Lower leg skin (tissue), 4 donors: ENCODE data around the gene GNLY. TPM values are rescaled to one million over a fixed set of nuclear protein-coding genes. Genes with fewer than 3 reads are reported as not detected.

Source experiments
- DNase-seq, 2 donors: peaks; one replicate each; pipeline ENCODE4 v3.0.0-alpha.2; 2019; ENCODE audit warnings: low spot score in 2 of 2
- H3K4me3 ChIP-seq: fragments of 200-600 bp; sonication (generic); 2 replicates; pipeline ENCODE4 v1.5.1; 2017; ENCODE audit warnings: mild to moderate bottlenecking, low read depth; ENCODE audit not compliant: poor library complexity, severe bottlenecking
- POLR2A ChIP-seq, 2 donors: fragments of 450-650 bp; IDR thresholded peaks; one replicate each; pipeline ENCODE4 v1.6.1; 2016 to 2017; ENCODE audit warnings: antibody characterized with exemption in 2 of 2, mild to moderate bottlenecking in 1 of 2, moderate library complexity in 1 of 2
- WGBS, 2 donors: methylation state at CpG; one replicate each; pipeline ENCODE4 v1.1.5; 2018; 5-methylcytosine and 5-hydroxymethylcytosine counted together
- intact Hi-C: fragments of 100-400 bp; cut with DNase I; formaldehyde crosslinking; loops from one replicate; pipeline ENCODE4 v1.15.0; 2023; ENCODE audit warnings: low total_unique reads
- total RNA-seq, 4 donors: library from RNA; depleted of rRNA; stranded (reverse); fragments of >200 nt; gene quantifications; one replicate each; pipeline ENCODE4 v1.1.0, GENCODE V29; 2016
- TF ChIP-seq, protein P1 (sequence below), 3 donors: fragments of 450-650 bp; IDR thresholded peaks; one replicate each; pipeline ENCODE4 v1.5.1; 2016; ENCODE audit warnings: antibody characterized with exemption in 3 of 3, mild to moderate bottlenecking in 3 of 3, moderate library complexity in 2 of 3

GNLY gene
- total RNA-seq, 4 donors from 2014 or later = 0.42 to 3.6 (median 1.3) TPM; not detected in 1

DNA sequence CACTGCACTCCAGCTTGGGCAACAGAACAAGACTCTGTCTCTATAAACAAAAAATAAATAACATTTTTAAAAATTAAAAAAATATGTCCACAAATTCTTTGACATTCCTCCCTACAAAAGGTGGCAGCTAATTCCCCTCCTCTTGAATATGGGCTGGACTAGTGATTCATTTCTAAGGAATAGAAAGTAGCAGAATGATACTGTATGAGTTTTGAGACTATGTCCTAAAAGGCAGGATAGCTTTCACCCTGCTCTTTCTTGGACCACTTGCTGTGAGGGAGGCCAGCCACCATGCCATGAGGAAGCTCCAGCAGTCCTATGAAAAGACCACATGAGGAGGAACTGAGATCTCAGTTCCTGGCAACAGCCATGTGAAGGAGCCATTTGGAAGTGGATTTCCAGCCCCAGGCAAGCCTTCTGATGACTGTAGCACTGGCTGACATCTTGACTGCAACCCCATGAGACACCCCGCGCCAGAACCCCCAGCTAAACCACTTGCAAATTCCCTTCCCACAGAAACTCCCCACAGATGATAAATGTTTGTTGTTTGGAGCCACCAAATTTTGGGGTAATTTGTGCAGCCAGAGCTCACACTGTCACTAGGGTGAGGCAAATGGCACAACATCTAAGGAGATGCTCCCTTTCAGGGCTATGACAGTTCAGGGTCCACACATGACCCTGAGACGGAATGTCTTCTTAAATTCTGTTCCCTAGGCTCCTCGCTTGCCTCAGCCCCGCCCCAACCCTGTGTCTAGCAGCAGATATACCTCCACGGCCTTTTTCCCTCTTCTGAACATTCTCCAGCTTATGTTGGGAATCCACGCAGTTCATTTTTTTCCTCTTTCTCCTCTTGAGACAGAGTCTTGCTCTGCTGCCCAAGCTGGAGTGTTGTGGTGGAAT is 42.5 kb downstream of the GNLY start:
- WGBS, 2 donors = 51 to 66% methylated on average over 7 of the region's 7 CpGs
- intact Hi-C loops = no loop called here
- TF ChIP-seq POLR2A (IDR thresholded peaks at IDR 0.05) = no peak
- TF ChIP-seq, protein P1, sequence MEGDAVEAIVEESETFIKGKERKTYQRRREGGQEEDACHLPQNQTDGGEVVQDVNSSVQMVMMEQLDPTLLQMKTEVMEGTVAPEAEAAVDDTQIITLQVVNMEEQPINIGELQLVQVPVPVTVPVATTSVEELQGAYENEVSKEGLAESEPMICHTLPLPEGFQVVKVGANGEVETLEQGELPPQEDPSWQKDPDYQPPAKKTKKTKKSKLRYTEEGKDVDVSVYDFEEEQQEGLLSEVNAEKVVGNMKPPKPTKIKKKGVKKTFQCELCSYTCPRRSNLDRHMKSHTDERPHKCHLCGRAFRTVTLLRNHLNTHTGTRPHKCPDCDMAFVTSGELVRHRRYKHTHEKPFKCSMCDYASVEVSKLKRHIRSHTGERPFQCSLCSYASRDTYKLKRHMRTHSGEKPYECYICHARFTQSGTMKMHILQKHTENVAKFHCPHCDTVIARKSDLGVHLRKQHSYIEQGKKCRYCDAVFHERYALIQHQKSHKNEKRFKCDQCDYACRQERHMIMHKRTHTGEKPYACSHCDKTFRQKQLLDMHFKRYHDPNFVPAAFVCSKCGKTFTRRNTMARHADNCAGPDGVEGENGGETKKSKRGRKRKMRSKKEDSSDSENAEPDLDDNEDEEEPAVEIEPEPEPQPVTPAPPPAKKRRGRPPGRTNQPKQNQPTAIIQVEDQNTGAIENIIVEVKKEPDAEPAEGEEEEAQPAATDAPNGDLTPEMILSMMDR (IDR thresholded peaks at IDR 0.05) = no peak
- H3K4me3 ChIP-seq = no peak overlapping the region
- DNase-seq = no peak

DNA sequence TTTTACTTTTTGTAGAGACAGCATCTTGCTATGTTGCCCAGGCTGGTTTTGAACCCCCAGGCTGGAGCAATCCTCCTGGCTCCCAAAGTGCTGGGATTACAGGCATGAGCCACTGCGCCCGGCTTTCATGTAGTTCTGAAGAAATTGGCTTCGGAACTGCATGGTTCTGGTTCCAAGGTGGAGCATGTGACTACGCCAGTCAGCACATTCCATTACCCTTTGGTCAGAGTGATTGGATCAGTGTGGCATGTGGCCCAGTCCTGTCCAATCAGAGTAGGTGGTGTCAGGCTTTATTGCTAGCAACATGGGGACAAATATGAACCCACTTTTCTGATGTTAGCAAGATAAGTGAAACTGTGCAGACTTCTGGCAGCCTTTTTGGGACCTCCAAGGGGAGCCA is 43.3 kb downstream of the GNLY start:
- 20 to 26% methylated on average over 4 of the region's 4 CpGs for WGBS, 2 donors
- intact Hi-C loops = no loop called here
- peak; percentile 89 to 96 for DNase-seq
- no peak overlapping the region for H3K4me3 ChIP-seq
- no peak for TF ChIP-seq POLR2A (IDR thresholded peaks at IDR 0.05)
- TF ChIP-seq, protein P1 (IDR thresholded peaks at IDR 0.05) = no peak

DNA sequence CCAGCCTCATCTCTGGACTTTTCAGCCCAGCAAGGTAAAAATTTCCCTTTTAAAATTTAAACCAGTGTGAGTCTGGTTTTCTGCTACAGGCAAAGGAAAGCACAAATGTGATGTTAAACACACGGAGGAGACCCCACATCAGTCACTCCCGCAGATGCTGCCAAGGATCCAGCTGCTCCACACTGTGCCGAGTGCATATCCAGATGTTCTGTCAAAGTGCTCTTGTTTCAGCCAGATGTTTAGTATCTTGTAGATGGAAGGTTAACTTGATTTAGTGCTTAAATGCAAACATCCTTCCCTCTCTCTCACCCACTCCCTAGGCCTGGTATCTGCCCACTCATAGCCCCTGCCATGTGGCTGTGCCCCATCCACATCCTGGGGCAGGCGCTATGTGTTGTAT is 43.8 kb downstream of the GNLY start:
- no peak for TF ChIP-seq POLR2A (IDR thresholded peaks at IDR 0.05)
- TF ChIP-seq, protein P1 (IDR thresholded peaks at IDR 0.05) = no peak
- H3K4me3 ChIP-seq = no peak overlapping the region
- intact Hi-C loops = no loop called here
- DNase-seq = no peak
- 59 to 68% methylated on average over 4 of the region's 4 CpGs for WGBS, 2 donors

DNA sequence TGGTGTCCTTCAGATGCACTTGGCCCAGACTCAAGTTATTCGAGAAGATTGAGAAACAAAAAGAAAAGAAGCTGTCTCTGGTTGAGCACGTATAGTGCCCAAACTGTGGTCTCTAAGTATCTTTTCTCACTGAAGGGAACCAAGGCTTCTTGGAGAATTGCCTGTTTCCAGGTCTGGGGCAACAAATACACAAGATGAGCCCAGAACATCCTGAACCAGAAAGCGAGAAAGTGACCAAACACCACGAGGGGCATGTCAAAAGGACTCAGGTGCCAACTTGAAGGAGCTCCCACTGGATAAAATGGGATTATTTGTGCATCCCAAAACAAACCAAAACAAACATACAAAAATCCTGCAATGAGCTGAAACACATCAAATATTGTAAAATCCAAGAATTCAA is 46.0 kb downstream of the GNLY start:
- H3K4me3 ChIP-seq = no peak overlapping the region
- intact Hi-C loops = no loop called here
- no peak for DNase-seq
- WGBS, 2 donors = 76 to 82% methylated on average over 4 of the region's 4 CpGs
- no peak for TF ChIP-seq POLR2A (IDR thresholded peaks at IDR 0.05)
- TF ChIP-seq, protein P1 (IDR thresholded peaks at IDR 0.05) = no peak

DNA sequence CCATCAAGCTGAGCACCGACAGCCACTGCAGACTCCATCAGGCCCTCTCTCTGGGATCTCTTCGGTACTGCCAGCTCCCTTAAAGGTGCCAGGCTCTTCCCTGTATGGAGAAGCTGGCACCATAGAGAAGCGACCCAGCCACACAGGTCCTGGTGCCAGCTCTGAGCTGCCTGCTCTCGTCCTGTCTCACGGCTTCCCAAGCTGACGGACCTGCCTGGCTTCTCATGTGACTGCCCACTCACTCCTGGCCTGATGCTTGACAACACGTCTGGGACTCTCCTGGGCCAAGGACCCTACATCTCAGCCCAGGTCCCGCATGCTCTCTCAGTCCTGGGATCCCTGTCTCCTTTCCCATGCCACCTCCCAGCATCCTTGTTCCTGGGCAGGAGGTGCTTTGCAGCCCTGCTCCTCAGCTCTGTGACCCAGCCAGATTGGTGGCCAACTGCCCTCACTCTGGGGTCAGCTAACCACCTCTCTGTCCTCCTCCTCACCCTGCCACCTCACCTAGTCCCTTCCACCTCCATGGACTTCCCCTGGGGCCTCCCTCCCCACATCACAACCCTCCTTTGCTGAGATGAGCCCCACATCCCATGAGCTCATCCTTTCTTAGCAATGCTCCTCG is 47.2 kb downstream of the GNLY start:
- intact Hi-C loops = no loop called here
- DNase-seq = no peak
- TF ChIP-seq, protein P1 (IDR thresholded peaks at IDR 0.05) = no peak
- TF ChIP-seq POLR2A (IDR thresholded peaks at IDR 0.05) = no peak
- no peak overlapping the region for H3K4me3 ChIP-seq
- 48 to 66% methylated on average over 8 to 9 of the region's 9 CpGs for WGBS, 2 donors
